Measurements from ENCODE around the gene ASPSCR1.

DNA sequence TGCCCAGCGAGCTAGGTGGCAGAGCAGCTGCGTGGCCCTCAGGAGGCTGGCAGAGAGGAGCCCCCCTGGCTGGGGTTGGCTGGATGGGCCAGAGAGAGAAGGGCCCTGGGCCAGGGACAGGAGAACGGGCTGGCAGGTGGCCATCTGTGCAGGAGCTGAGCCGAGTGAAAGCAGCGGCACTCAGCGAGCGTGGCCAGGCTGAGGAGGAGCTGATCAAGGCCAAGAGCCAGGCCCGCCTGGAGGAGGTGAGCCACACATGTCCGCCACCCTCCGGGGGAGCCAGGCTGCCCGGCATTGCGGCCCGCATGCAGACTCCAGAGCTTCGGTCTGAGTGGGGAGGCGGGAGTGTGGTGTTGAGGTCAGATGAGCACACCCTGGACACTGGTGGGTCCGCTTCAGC lies 52.0 kb downstream of the ASPSCR1 start:
- TF ChIP-seq SP2 (IDR thresholded peaks at IDR 0.05; ENCODE audit: extremely low read depth, low read depth, low read length, poor library complexity, severe bottlenecking) = no peak
- TF ChIP-seq, protein P1, sequence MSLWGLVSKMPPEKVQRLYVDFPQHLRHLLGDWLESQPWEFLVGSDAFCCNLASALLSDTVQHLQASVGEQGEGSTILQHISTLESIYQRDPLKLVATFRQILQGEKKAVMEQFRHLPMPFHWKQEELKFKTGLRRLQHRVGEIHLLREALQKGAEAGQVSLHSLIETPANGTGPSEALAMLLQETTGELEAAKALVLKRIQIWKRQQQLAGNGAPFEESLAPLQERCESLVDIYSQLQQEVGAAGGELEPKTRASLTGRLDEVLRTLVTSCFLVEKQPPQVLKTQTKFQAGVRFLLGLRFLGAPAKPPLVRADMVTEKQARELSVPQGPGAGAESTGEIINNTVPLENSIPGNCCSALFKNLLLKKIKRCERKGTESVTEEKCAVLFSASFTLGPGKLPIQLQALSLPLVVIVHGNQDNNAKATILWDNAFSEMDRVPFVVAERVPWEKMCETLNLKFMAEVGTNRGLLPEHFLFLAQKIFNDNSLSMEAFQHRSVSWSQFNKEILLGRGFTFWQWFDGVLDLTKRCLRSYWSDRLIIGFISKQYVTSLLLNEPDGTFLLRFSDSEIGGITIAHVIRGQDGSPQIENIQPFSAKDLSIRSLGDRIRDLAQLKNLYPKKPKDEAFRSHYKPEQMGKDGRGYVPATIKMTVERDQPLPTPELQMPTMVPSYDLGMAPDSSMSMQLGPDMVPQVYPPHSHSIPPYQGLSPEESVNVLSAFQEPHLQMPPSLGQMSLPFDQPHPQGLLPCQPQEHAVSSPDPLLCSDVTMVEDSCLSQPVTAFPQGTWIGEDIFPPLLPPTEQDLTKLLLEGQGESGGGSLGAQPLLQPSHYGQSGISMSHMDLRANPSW (CRISPR knock-in tag; IDR thresholded peaks at IDR 0.05) = no peak
- TF ChIP-seq, protein P2, sequence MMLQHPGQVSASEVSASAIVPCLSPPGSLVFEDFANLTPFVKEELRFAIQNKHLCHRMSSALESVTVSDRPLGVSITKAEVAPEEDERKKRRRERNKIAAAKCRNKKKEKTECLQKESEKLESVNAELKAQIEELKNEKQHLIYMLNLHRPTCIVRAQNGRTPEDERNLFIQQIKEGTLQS (IDR thresholded peaks at IDR 0.05) = no peak
- TF ChIP-seq, protein P2 (CRISPR knock-in tag; conservative IDR thresholded peaks at IDR 0.05) = no peak

Data from K562 (cell line).